ENCODE results near the gene MS4A4E.
"Not testable (repeated sequence)": the region's sequence is repeated elsewhere in the genome, so short reads cannot be mapped to it uniquely, and the experiment has no call there.

The MS4A4E gene

GRCh38 chr11:60221692-60222091, 21.2 kb downstream of the MS4A4E start:
- no peak overlapping the region for H3K4me3 ChIP-seq (ENCODE audit: insufficient read depth, low read depth, low read length)
- no peaks in the 10 kb centered on the region for H3K36me3 ChIP-seq (ENCODE audit: control insufficient read depth, insufficient read depth, low read length)
- H3K4me1 ChIP-seq (ENCODE audit: control insufficient read depth, insufficient read depth, low read length), result no peaks in the 10 kb centered on the region
- 61 to 62% methylated on average over 3 of the region's 3 CpGs for WGBS, 2 experiments
- H3K9me3 ChIP-seq (ENCODE audit: control insufficient read depth, low read length), result no peaks in the 10 kb centered on the region
- no peaks in the 10 kb centered on the region for H3K27me3 ChIP-seq (ENCODE audit: control insufficient read depth, insufficient read depth, low read length, poor library complexity, severe bottlenecking)
- H3K27ac ChIP-seq (ENCODE audit: insufficient read depth, low read depth, low read length, poor library complexity, severe bottlenecking), result no peak overlapping the region

- no peak overlapping the region for H3K4me3 ChIP-seq (ENCODE audit: insufficient read depth, low read depth, low read length)
- H3K27me3 ChIP-seq (ENCODE audit: control insufficient read depth, insufficient read depth, low read length, poor library complexity, severe bottlenecking), result no peaks in the 10 kb centered on the region
- no peaks in the 10 kb centered on the region for H3K9me3 ChIP-seq (ENCODE audit: control insufficient read depth, low read length)
- H3K4me1 ChIP-seq (ENCODE audit: control insufficient read depth, insufficient read depth, low read length), result no peaks in the 10 kb centered on the region
- H3K27ac ChIP-seq (ENCODE audit: insufficient read depth, low read depth, low read length, poor library complexity, severe bottlenecking), result no peak overlapping the region
- WGBS, 2 experiments, result 91% methylated on average over 3 of the region's 3 CpGs
- H3K36me3 ChIP-seq (ENCODE audit: control insufficient read depth, insufficient read depth, low read length), result no peaks in the 10 kb centered on the region
Observed at GRCh38 chr11:60221181-60221580, 21.8 kb downstream of the MS4A4E start.

GRCh38 chr11:60214386-60214785, 28.6 kb downstream of the MS4A4E start:
- Histone ChIP-seq H3K9me3 (ENCODE audit: control insufficient read depth, low read length) (no peaks in the 10 kb centered on the region), H3K27ac (ENCODE audit: insufficient read depth, low read depth, low read length, poor library complexity, severe bottlenecking) (no peak overlapping the region), H3K4me3 (ENCODE audit: insufficient read depth, low read depth, low read length) (no peak overlapping the region), H3K27me3 (ENCODE audit: control insufficient read depth, insufficient read depth, low read length, poor library complexity, severe bottlenecking) (no peaks in the 10 kb centered on the region), H3K4me1 (ENCODE audit: control insufficient read depth, insufficient read depth, low read length) (no peaks in the 10 kb centered on the region), H3K36me3 (ENCODE audit: control insufficient read depth, insufficient read depth, low read length) (no peaks in the 10 kb centered on the region)
- WGBS, 2 experiments, result 86 to 98% methylated on average over 1 of the region's 1 CpG

- Histone ChIP-seq H3K36me3 (ENCODE audit: control insufficient read depth, insufficient read depth, low read length) (no peaks in the 10 kb centered on the region), H3K4me1 (ENCODE audit: control insufficient read depth, insufficient read depth, low read length) (no peaks in the 10 kb centered on the region), H3K27me3 (ENCODE audit: control insufficient read depth, insufficient read depth, low read length, poor library complexity, severe bottlenecking) (no peaks in the 10 kb centered on the region), H3K27ac (ENCODE audit: insufficient read depth, low read depth, low read length, poor library complexity, severe bottlenecking) (no peak overlapping the region), H3K9me3 (ENCODE audit: control insufficient read depth, low read length) (no peaks in the 10 kb centered on the region), H3K4me3 (ENCODE audit: insufficient read depth, low read depth, low read length) (no peak overlapping the region)
- 92 to 96% methylated on average over 4 of the region's 4 CpGs for WGBS, 2 experiments
Observed at GRCh38 chr11:60211206-60211605, 31.7 kb downstream of the MS4A4E start.

- H3K9me3 ChIP-seq (ENCODE audit: control insufficient read depth, low read length), result no peaks in the 10 kb centered on the region
- WGBS, 2 experiments, result 95 to 100% methylated on average over 3 of the region's 3 CpGs
- H3K27ac ChIP-seq (ENCODE audit: insufficient read depth, low read depth, low read length, poor library complexity, severe bottlenecking), result no peak overlapping the region
- no peaks in the 10 kb centered on the region for H3K27me3 ChIP-seq (ENCODE audit: control insufficient read depth, insufficient read depth, low read length, poor library complexity, severe bottlenecking)
- H3K4me3 ChIP-seq (ENCODE audit: insufficient read depth, low read depth, low read length), result no peak overlapping the region
- no peaks in the 10 kb centered on the region for H3K36me3 ChIP-seq (ENCODE audit: control insufficient read depth, insufficient read depth, low read length)
- H3K4me1 ChIP-seq (ENCODE audit: control insufficient read depth, insufficient read depth, low read length), result no peaks in the 10 kb centered on the region
Observed at GRCh38 chr11:60209977-60210376, 33.0 kb downstream of the MS4A4E start.

- Histone ChIP-seq H3K36me3 (ENCODE audit: control insufficient read depth, insufficient read depth, low read length) (no peaks in the 10 kb centered on the region), H3K27me3 (ENCODE audit: control insufficient read depth, insufficient read depth, low read length, poor library complexity, severe bottlenecking) (no peaks in the 10 kb centered on the region), H3K4me3 (ENCODE audit: insufficient read depth, low read depth, low read length) (no peak overlapping the region), H3K27ac (ENCODE audit: insufficient read depth, low read depth, low read length, poor library complexity, severe bottlenecking) (no peak overlapping the region), H3K4me1 (ENCODE audit: control insufficient read depth, insufficient read depth, low read length) (no peaks in the 10 kb centered on the region), H3K9me3 (ENCODE audit: control insufficient read depth, low read length) (no peaks in the 10 kb centered on the region)
- WGBS, 2 experiments, result 45 to 68% methylated on average over 1 of the region's 1 CpG
Observed at GRCh38 chr11:60208951-60209350, 34.0 kb downstream of the MS4A4E start.

- Histone ChIP-seq H3K27me3 (ENCODE audit: control insufficient read depth, insufficient read depth, low read length, poor library complexity, severe bottlenecking) (no peaks in the 10 kb centered on the region), H3K4me3 (ENCODE audit: insufficient read depth, low read depth, low read length) (no peak overlapping the region), H3K9me3 (ENCODE audit: control insufficient read depth, low read length) (no peaks in the 10 kb centered on the region), H3K27ac (ENCODE audit: insufficient read depth, low read depth, low read length, poor library complexity, severe bottlenecking) (no peak overlapping the region), H3K4me1 (ENCODE audit: control insufficient read depth, insufficient read depth, low read length) (no peaks in the 10 kb centered on the region), H3K36me3 (ENCODE audit: control insufficient read depth, insufficient read depth, low read length) (no peaks in the 10 kb centered on the region)
- 75 to 77% methylated on average over 3 to 4 of the region's 4 CpGs for WGBS, 2 experiments
Observed at GRCh38 chr11:60208146-60208895, 34.6 kb downstream of the MS4A4E start.

GRCh38 chr11:60206616-60207015, 36.3 kb downstream of the MS4A4E start:
- H3K27me3 ChIP-seq (ENCODE audit: control insufficient read depth, insufficient read depth, low read length, poor library complexity, severe bottlenecking), result no peaks in the 10 kb centered on the region
- H3K27ac ChIP-seq (ENCODE audit: insufficient read depth, low read depth, low read length, poor library complexity, severe bottlenecking), result no peak overlapping the region
- H3K9me3 ChIP-seq (ENCODE audit: control insufficient read depth, low read length), result peaks cover 3% of the 10 kb centered on the region
- 92 to 100% methylated on average over 1 of the region's 1 CpG for WGBS, 2 experiments
- no peaks in the 10 kb centered on the region for H3K36me3 ChIP-seq (ENCODE audit: control insufficient read depth, insufficient read depth, low read length)
- H3K4me3 ChIP-seq (ENCODE audit: insufficient read depth, low read depth, low read length), result no peak overlapping the region
- H3K4me1 ChIP-seq (ENCODE audit: control insufficient read depth, insufficient read depth, low read length), result no peaks in the 10 kb centered on the region

GRCh38 chr11:60204922-60205321, 38.0 kb downstream of the MS4A4E start:
- 91 to 100% methylated on average over 4 of the region's 4 CpGs for WGBS, 2 experiments
- Histone ChIP-seq H3K27me3 (ENCODE audit: control insufficient read depth, insufficient read depth, low read length, poor library complexity, severe bottlenecking) (no peaks in the 10 kb centered on the region), H3K36me3 (ENCODE audit: control insufficient read depth, insufficient read depth, low read length) (no peaks in the 10 kb centered on the region), H3K27ac (ENCODE audit: insufficient read depth, low read depth, low read length, poor library complexity, severe bottlenecking) (no peak overlapping the region), H3K4me1 (ENCODE audit: control insufficient read depth, insufficient read depth, low read length) (no peaks in the 10 kb centered on the region), H3K4me3 (ENCODE audit: insufficient read depth, low read depth, low read length) (no peak overlapping the region), H3K9me3 (ENCODE audit: control insufficient read depth, low read length) (peaks cover 3% of the 10 kb centered on the region)

GRCh38 chr11:60201334-60201733, 41.6 kb downstream of the MS4A4E start:
- H3K27me3 ChIP-seq (ENCODE audit: control insufficient read depth, insufficient read depth, low read length, poor library complexity, severe bottlenecking); H3K36me3 ChIP-seq (ENCODE audit: control insufficient read depth, insufficient read depth, low read length); H3K4me3 ChIP-seq (ENCODE audit: insufficient read depth, low read depth, low read length); H3K27ac ChIP-seq (ENCODE audit: insufficient read depth, low read depth, low read length, poor library complexity, severe bottlenecking); H3K9me3 ChIP-seq (ENCODE audit: control insufficient read depth, low read length); H3K4me1 ChIP-seq (ENCODE audit: control insufficient read depth, insufficient read depth, low read length): not testable (repeated sequence)
- WGBS, 2 experiments, result 92 to 97% methylated on average over 19 to 20 of the region's 26 CpGs

Measured in ectodermal cell (in vitro differentiated cells).